HPDE6-E6E7 (cell line): ENCODE data around the gene AMY1C.
"Not testable (repeated sequence)": the region's sequence is repeated elsewhere in the genome, so short reads cannot be mapped to it uniquely, and the experiment has no call there.

Experiments used
- DNase-seq: peaks from one replicate; pipeline ENCODE4 v3.0.0; 2011; ENCODE audit warnings: missing footprints; ENCODE audit errors: extremely low spot score

The AMY1C gene

GRCh38 chr1:103749598-103749997 lies at the start of gene AMY1C:
Gene AMY1C, plus strand, starts transcription at chr1:103749898. Its CDS starts 572 bp downstream, at chr1:103750470.
- DNase-seq = not testable (repeated sequence)

- DNase-seq = not testable (repeated sequence)
These were observed 49.0 kb upstream of the AMY1C start for GRCh38 chr1:103700669-103701068.

- DNase-seq = not testable (repeated sequence)
These were observed 48.4 kb upstream of the AMY1C start for GRCh38 chr1:103701256-103701655.

- not testable (repeated sequence) for DNase-seq
These were observed 42.0 kb upstream of the AMY1C start for GRCh38 chr1:103707670-103708069.

- not testable (repeated sequence) for DNase-seq
These were observed 39.3 kb upstream of the AMY1C start for GRCh38 chr1:103710381-103710780.

GRCh38 chr1:103717404-103717803 lies 32.3 kb upstream of the AMY1C start:
- DNase-seq = not testable (repeated sequence)

GRCh38 chr1:103721473-103721872 lies 28.2 kb upstream of the AMY1C start:
- DNase-seq = not testable (repeated sequence)

- DNase-seq = not testable (repeated sequence)
These were observed 14.4 kb upstream of the AMY1C start for GRCh38 chr1:103735334-103735733.

GRCh38 chr1:103738031-103738430 lies 11.7 kb upstream of the AMY1C start:
- not testable (repeated sequence) for DNase-seq

- not testable (repeated sequence) for DNase-seq
These were observed 5.2 kb upstream of the AMY1C start for GRCh38 chr1:103744449-103744848.

- DNase-seq = not testable (repeated sequence)
These were observed 4.7 kb upstream of the AMY1C start for GRCh38 chr1:103745040-103745439.

- not testable (repeated sequence) for DNase-seq
These were observed 1.4 kb upstream of the AMY1C start for GRCh38 chr1:103748273-103748672.

- no peak for DNase-seq
These were observed 12.2 kb downstream of the AMY1C start for GRCh38 chr1:103761896-103762295.

GRCh38 chr1:103779932-103780331 lies 30.2 kb downstream of the AMY1C start:
- DNase-seq = no peak

GRCh38 chr1:103783944-103784377 lies 34.3 kb downstream of the AMY1C start:
- no peak for DNase-seq

GRCh38 chr1:103788377-103788776 lies 38.7 kb downstream of the AMY1C start:
- no peak for DNase-seq

GRCh38 chr1:103790172-103790571 lies 40.5 kb downstream of the AMY1C start:
- no peak for DNase-seq
